Testis (tissue), 2 donors: ENCODE data around the gene OR8A1.

Experiments used
- POLR2A ChIP-seq: fragments of 450-650 bp; IDR thresholded peaks from one replicate; pipeline ENCODE4 v1.6.1; 2017; ENCODE audit warnings: antibody characterized with exemption, mild to moderate bottlenecking, moderate library complexity
- TF ChIP-seq, protein P1 (sequence below), 3 experiments: fragments of 450-650 bp in 2 of 3; fragments of 200-600 bp in 1 of 3; sonication (generic) in 1 of 3; IDR thresholded peaks; one replicate each; pipeline ENCODE4 v1.5.1; 2016 to 2019; ENCODE audit warnings: antibody characterized with exemption in 3 of 3, mild to moderate bottlenecking in 2 of 3, moderate library complexity in 1 of 3

GRCh38 chr11:124600621-124601320 lies 31.0 kb downstream of the OR8A1 start:
- TF ChIP-seq, protein P1, sequence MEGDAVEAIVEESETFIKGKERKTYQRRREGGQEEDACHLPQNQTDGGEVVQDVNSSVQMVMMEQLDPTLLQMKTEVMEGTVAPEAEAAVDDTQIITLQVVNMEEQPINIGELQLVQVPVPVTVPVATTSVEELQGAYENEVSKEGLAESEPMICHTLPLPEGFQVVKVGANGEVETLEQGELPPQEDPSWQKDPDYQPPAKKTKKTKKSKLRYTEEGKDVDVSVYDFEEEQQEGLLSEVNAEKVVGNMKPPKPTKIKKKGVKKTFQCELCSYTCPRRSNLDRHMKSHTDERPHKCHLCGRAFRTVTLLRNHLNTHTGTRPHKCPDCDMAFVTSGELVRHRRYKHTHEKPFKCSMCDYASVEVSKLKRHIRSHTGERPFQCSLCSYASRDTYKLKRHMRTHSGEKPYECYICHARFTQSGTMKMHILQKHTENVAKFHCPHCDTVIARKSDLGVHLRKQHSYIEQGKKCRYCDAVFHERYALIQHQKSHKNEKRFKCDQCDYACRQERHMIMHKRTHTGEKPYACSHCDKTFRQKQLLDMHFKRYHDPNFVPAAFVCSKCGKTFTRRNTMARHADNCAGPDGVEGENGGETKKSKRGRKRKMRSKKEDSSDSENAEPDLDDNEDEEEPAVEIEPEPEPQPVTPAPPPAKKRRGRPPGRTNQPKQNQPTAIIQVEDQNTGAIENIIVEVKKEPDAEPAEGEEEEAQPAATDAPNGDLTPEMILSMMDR (IDR thresholded peaks at IDR 0.05): no peak
- no peak for TF ChIP-seq POLR2A
